Measurements from ENCODE around the gene ANO10. TPM values are rescaled to one million over a fixed set of nuclear protein-coding genes. Genes with fewer than 3 reads are reported as not detected.
"Not testable (repeated sequence)": the region's sequence is repeated elsewhere in the genome, so short reads cannot be mapped to it uniquely, and the experiment has no call there.

Gene ANO10
- total RNA-seq, 1 donor from 2014 or later: 4.2 TPM

- intact Hi-C loops (cut with micrococcal nuclease): no loop called here
These were observed 125.0 kb downstream of the ANO10 start for GRCh38 chr3:43496740-43497375.

GRCh38 chr3:43492932-43493331, 128.9 kb downstream of the ANO10 start:
- Mint-ChIP-seq H3K27me3 (ENCODE audit: insufficient read depth) (peaks cover 14% of the 10 kb centered on the region), H3K4me1 (ENCODE audit: low read depth) (peaks cover 12% of the 10 kb centered on the region)
- H3K27ac Mint-ChIP-seq; intact Hi-C loops (cut with micrococcal nuclease); DNase-seq (ENCODE audit: low spot score); H3K4me3 Mint-ChIP-seq; H3K36me3 Mint-ChIP-seq (ENCODE audit: low read depth); H3K9me3 Mint-ChIP-seq: not testable (repeated sequence)

More at GRCh38 chr3:43496740-43497375, 125.0 kb downstream of the ANO10 start:
- Mint-ChIP-seq H3K9me3 (no peaks in the 10 kb centered on the region), H3K27me3 (ENCODE audit: insufficient read depth) (peaks cover 14% of the 10 kb centered on the region), H3K4me3 (no peak overlapping the region), H3K4me1 (ENCODE audit: low read depth) (peaks cover 22% of the 10 kb centered on the region), H3K27ac (no peak overlapping the region), H3K36me3 (ENCODE audit: low read depth) (peaks cover 2% of the 10 kb centered on the region)
- no peak for DNase-seq (ENCODE audit: low spot score)

- H3K4me1 Mint-ChIP-seq (ENCODE audit: low read depth): peaks cover 12% of the 10 kb centered on the region
These were observed 130.0 kb downstream of the ANO10 start for GRCh38 chr3:43491807-43492206.

GRCh38 chr3:43490640-43491185, 131.1 kb downstream of the ANO10 start:
- Mint-ChIP-seq H3K27ac (no peak overlapping the region), H3K36me3 (ENCODE audit: low read depth) (no peaks in the 10 kb centered on the region), H3K4me1 (ENCODE audit: low read depth) (peaks cover 12% of the 10 kb centered on the region), H3K4me3 (no peak overlapping the region), H3K27me3 (ENCODE audit: insufficient read depth) (peaks cover 8% of the 10 kb centered on the region), H3K9me3 (no peaks in the 10 kb centered on the region)
- no peak for DNase-seq (ENCODE audit: low spot score)
- intact Hi-C loops (cut with micrococcal nuclease): no loop called here

More at GRCh38 chr3:43491807-43492206, 130.0 kb downstream of the ANO10 start:
- DNase-seq (ENCODE audit: low spot score); H3K9me3 Mint-ChIP-seq; intact Hi-C loops (cut with micrococcal nuclease); H3K36me3 Mint-ChIP-seq (ENCODE audit: low read depth); H3K4me3 Mint-ChIP-seq: not testable (repeated sequence)
- Mint-ChIP-seq H3K27me3 (ENCODE audit: insufficient read depth) (peaks cover 14% of the 10 kb centered on the region), H3K27ac (peak overlapping the region; percentile 24)

GRCh38 chr3:43489930-43490329, 131.9 kb downstream of the ANO10 start:
- peaks cover 3% of the 10 kb centered on the region for H3K27me3 Mint-ChIP-seq (ENCODE audit: insufficient read depth)
- H3K9me3 Mint-ChIP-seq: no peaks in the 10 kb centered on the region
- no peak overlapping the region for H3K4me3 Mint-ChIP-seq
- intact Hi-C loops (cut with micrococcal nuclease): no loop called here
- H3K36me3 Mint-ChIP-seq (ENCODE audit: low read depth): no peaks in the 10 kb centered on the region
- DNase-seq (ENCODE audit: low spot score): no peak
- no peak overlapping the region for H3K27ac Mint-ChIP-seq
- peaks cover 12% of the 10 kb centered on the region for H3K4me1 Mint-ChIP-seq (ENCODE audit: low read depth)

- H3K4me1 Mint-ChIP-seq (ENCODE audit: low read depth): peaks cover 4% of the 10 kb centered on the region
- H3K27ac Mint-ChIP-seq: no peak overlapping the region
- H3K9me3 Mint-ChIP-seq: no peaks in the 10 kb centered on the region
- H3K36me3 Mint-ChIP-seq (ENCODE audit: low read depth): peaks cover 2% of the 10 kb centered on the region
- intact Hi-C loops (cut with micrococcal nuclease): no loop called here
- no peak overlapping the region for H3K4me3 Mint-ChIP-seq
- DNase-seq (ENCODE audit: low spot score): no peak
- H3K27me3 Mint-ChIP-seq (ENCODE audit: insufficient read depth): no peaks in the 10 kb centered on the region
These were observed 135.9 kb downstream of the ANO10 start for GRCh38 chr3:43485931-43486330.

GRCh38 chr3:43484926-43485488, 136.8 kb downstream of the ANO10 start:
- no peaks in the 10 kb centered on the region for H3K9me3 Mint-ChIP-seq
- intact Hi-C loops (cut with micrococcal nuclease): no loop called here
- no peak overlapping the region for H3K27ac Mint-ChIP-seq
- no peak for DNase-seq (ENCODE audit: low spot score)
- H3K4me3 Mint-ChIP-seq: no peak overlapping the region
- peaks cover 4% of the 10 kb centered on the region for H3K4me1 Mint-ChIP-seq (ENCODE audit: low read depth)
- H3K36me3 Mint-ChIP-seq (ENCODE audit: low read depth): peaks cover 2% of the 10 kb centered on the region
- H3K27me3 Mint-ChIP-seq (ENCODE audit: insufficient read depth): no peaks in the 10 kb centered on the region

GRCh38 chr3:43481375-43481774, 140.4 kb downstream of the ANO10 start:
- Mint-ChIP-seq H3K27me3 (ENCODE audit: insufficient read depth) (no peaks in the 10 kb centered on the region), H3K9me3 (peaks cover 4% of the 10 kb centered on the region), H3K36me3 (ENCODE audit: low read depth) (peaks cover 10% of the 10 kb centered on the region), H3K27ac (no peak overlapping the region), H3K4me1 (ENCODE audit: low read depth) (peaks cover 26% of the 10 kb centered on the region), H3K4me3 (no peak overlapping the region)
- intact Hi-C loops (cut with micrococcal nuclease): no loop called here
- DNase-seq (ENCODE audit: low spot score): no peak

GRCh38 chr3:43478839-43479238, 143.0 kb downstream of the ANO10 start:
- H3K27me3 Mint-ChIP-seq (ENCODE audit: insufficient read depth); H3K9me3 Mint-ChIP-seq; H3K36me3 Mint-ChIP-seq (ENCODE audit: low read depth); DNase-seq (ENCODE audit: low spot score); intact Hi-C loops (cut with micrococcal nuclease); H3K27ac Mint-ChIP-seq; H3K4me3 Mint-ChIP-seq: not testable (repeated sequence)
- peaks cover 26% of the 10 kb centered on the region for H3K4me1 Mint-ChIP-seq (ENCODE audit: low read depth)

GRCh38 chr3:43478118-43478785, 143.6 kb downstream of the ANO10 start:
- Mint-ChIP-seq H3K27me3 (ENCODE audit: insufficient read depth) (peaks cover under 1% of the 10 kb centered on the region), H3K9me3 (peaks cover 4% of the 10 kb centered on the region), H3K27ac (peak overlapping the region; percentile 33), H3K4me1 (ENCODE audit: low read depth) (peaks cover 24% of the 10 kb centered on the region), H3K36me3 (ENCODE audit: low read depth) (peaks cover 8% of the 10 kb centered on the region), H3K4me3 (no peak overlapping the region)
- intact Hi-C loops (cut with micrococcal nuclease): no loop called here
- no peak for DNase-seq (ENCODE audit: low spot score)

GRCh38 chr3:43477600-43477999, 144.2 kb downstream of the ANO10 start:
- Mint-ChIP-seq H3K4me3 (no peak overlapping the region), H3K36me3 (ENCODE audit: low read depth) (peaks cover 8% of the 10 kb centered on the region), H3K27me3 (ENCODE audit: insufficient read depth) (peaks cover 3% of the 10 kb centered on the region), H3K4me1 (ENCODE audit: low read depth) (peaks cover 21% of the 10 kb centered on the region), H3K9me3 (peaks cover 4% of the 10 kb centered on the region), H3K27ac (peak overlapping the region; percentile 33)
- DNase-seq (ENCODE audit: low spot score): peak; percentile 47
- intact Hi-C loops (cut with micrococcal nuclease): no loop called here

- peaks cover 5% of the 10 kb centered on the region for H3K27me3 Mint-ChIP-seq (ENCODE audit: insufficient read depth)
- H3K4me1 Mint-ChIP-seq (ENCODE audit: low read depth): peaks cover 21% of the 10 kb centered on the region
- no peak overlapping the region for H3K27ac Mint-ChIP-seq
- H3K9me3 Mint-ChIP-seq: peaks cover 4% of the 10 kb centered on the region
- no peak overlapping the region for H3K4me3 Mint-ChIP-seq
- peaks cover 8% of the 10 kb centered on the region for H3K36me3 Mint-ChIP-seq (ENCODE audit: low read depth)
- no peak for DNase-seq (ENCODE audit: low spot score)
- intact Hi-C loops (cut with micrococcal nuclease): no loop called here
These were observed 148.1 kb downstream of the ANO10 start for GRCh38 chr3:43473737-43474136.

GRCh38 chr3:43473244-43473643, 148.6 kb downstream of the ANO10 start:
- intact Hi-C loops (cut with micrococcal nuclease): no loop called here
- Mint-ChIP-seq H3K36me3 (ENCODE audit: low read depth) (peaks cover 8% of the 10 kb centered on the region), H3K4me1 (ENCODE audit: low read depth) (peaks cover 18% of the 10 kb centered on the region), H3K4me3 (no peak overlapping the region), H3K9me3 (peaks cover 4% of the 10 kb centered on the region), H3K27me3 (ENCODE audit: insufficient read depth) (peaks cover 5% of the 10 kb centered on the region), H3K27ac (no peak overlapping the region)
- DNase-seq (ENCODE audit: low spot score): no peak
